Thyroid gland (tissue), 4 donors: Measurements from ENCODE around the gene GAD1. TPM values are rescaled to one million over a fixed set of nuclear protein-coding genes. Genes with fewer than 3 reads are reported as not detected.

Source experiments
- DNase-seq, 2 donors: peaks; one replicate each; pipeline ENCODE4 v3.0.0-alpha.2; 2019
- H3K27ac ChIP-seq, 3 donors: fragments of 200-600 bp; sonication (generic); 1 replicate in 2 of 3; 2 replicates in 1 of 3; pipeline ENCODE4 v1.5.1; 2016 to 2019; ENCODE audit warnings: mild to moderate bottlenecking in 1 of 3, moderate library complexity in 1 of 3
- H3K27me3 ChIP-seq: fragments of 200-600 bp; sonication (generic); one replicate; pipeline ENCODE4 v1.5.1; 2019
- H3K36me3 ChIP-seq, 2 donors: fragments of 200-600 bp; sonication (generic); one replicate each; pipeline ENCODE4 v1.5.1; 2016 to 2019
- H3K4me1 ChIP-seq, 2 donors: fragments of 200-600 bp; sonication (generic); one replicate each; pipeline ENCODE4 v1.5.1; 2017 to 2019
- H3K4me3 ChIP-seq, 3 donors: fragments of 200-600 bp; sonication (generic); replicated peaks in 1 of 3; 1 replicate in 2 of 3; 2 replicates in 1 of 3; pipeline ENCODE4 v1.5.1; 2016; ENCODE audit warnings: mild to moderate bottlenecking in 1 of 3
- H3K9me3 ChIP-seq: fragments of 200-600 bp; sonication (generic); one replicate; pipeline ENCODE4 v1.5.1; 2017
- CTCF ChIP-seq, 6 experiments: fragments of 200-600 bp in 3 of 6; fragments of 450-650 bp in 3 of 6; sonication (generic) in 3 of 6; IDR thresholded peaks; one replicate each; pipeline ENCODE4 v1.5.1; 2016 to 2019; ENCODE audit warnings: antibody characterized with exemption in 6 of 6, mild to moderate bottlenecking in 2 of 6, inconsistent platforms in 1 of 6, moderate library complexity in 1 of 6
- POLR2A ChIP-seq, 2 donors: fragments of 450-650 bp; IDR thresholded peaks; one replicate each; pipeline ENCODE4 v1.6.1; 2017; ENCODE audit warnings: antibody characterized with exemption in 2 of 2, mild to moderate bottlenecking in 2 of 2, moderate library complexity in 1 of 2
- WGBS, 2 donors: methylation state at CpG; one replicate each; pipeline ENCODE4 v1.1.5; 2017; 5-methylcytosine and 5-hydroxymethylcytosine counted together
- intact Hi-C: fragments of 100-400 bp; cut with DNase I; formaldehyde crosslinking; loops from one replicate; pipeline ENCODE4 v1.15.1; 2023
- total RNA-seq, 4 donors: library from RNA; depleted of rRNA; stranded (reverse); fragments of >200 nt; gene quantifications; one replicate each; pipeline ENCODE4 v1.2.3, GENCODE V29; 2016

GAD1 gene
- total RNA-seq, 4 donors from 2014 or later: 0.11 to 0.94 (median 0.46) TPM

DNA sequence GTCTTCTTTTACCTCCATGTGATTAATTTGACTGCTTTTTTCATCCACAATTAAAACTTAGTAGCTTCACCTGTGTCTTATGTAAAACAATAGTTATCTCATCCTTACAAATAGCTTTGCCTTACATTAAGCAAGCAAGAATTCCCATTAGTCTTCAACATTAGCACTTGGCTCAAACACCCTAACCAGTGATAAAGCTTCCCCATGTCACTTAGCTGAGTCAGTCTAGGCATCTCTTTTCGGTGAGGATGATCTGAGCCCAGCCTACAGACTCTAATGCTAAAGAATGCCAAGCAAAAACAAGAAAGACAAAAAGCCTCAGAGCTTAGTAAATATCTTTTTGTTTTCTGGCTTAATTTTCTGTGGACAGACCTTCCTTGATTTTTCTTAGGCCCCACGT lies 26.1 kb downstream of the GAD1 start:
- Histone ChIP-seq H3K4me1 (no peaks in the 10 kb centered on the region), H3K27me3 (no peaks in the 10 kb centered on the region), H3K36me3 (no peaks in the 10 kb centered on the region), H3K9me3 (no peaks in the 10 kb centered on the region), H3K27ac (no peak overlapping the region), H3K4me3 (no peak overlapping the region)
- intact Hi-C loops: no loop called here
- no peak for DNase-seq
- TF ChIP-seq POLR2A (IDR thresholded peaks at IDR 0.05) (no peak), CTCF (IDR thresholded peaks at IDR 0.05) (no peak)
- WGBS, 2 donors: 76 to 80% methylated on average over 2 of the region's 2 CpGs

- intact Hi-C loops: no loop called here
- Histone ChIP-seq H3K27ac (no peak overlapping the region), H3K4me1 (no peaks in the 10 kb centered on the region), H3K36me3 (no peaks in the 10 kb centered on the region), H3K27me3 (no peaks in the 10 kb centered on the region), H3K9me3 (no peaks in the 10 kb centered on the region), H3K4me3 (no peak overlapping the region)
- no peak for TF ChIP-seq CTCF (IDR thresholded peaks at IDR 0.05)
- TF ChIP-seq POLR2A (IDR thresholded peaks at IDR 0.05): no peak
- WGBS, 2 donors: 58 to 75% methylated on average over 2 of the region's 2 CpGs
- no peak for DNase-seq
Observed at GRCh38 chr2:170843656-170844055, 27.0 kb downstream of the GAD1 start.

- Histone ChIP-seq H3K4me3 (no peak overlapping the region), H3K27ac (no peak overlapping the region), H3K4me1 (no peaks in the 10 kb centered on the region), H3K36me3 (no peaks in the 10 kb centered on the region), H3K27me3 (no peaks in the 10 kb centered on the region), H3K9me3 (no peaks in the 10 kb centered on the region)
- TF ChIP-seq CTCF (IDR thresholded peaks at IDR 0.05) (no peak), POLR2A (IDR thresholded peaks at IDR 0.05) (no peak)
- intact Hi-C loops: no loop called here
- DNase-seq: no peak
- 85 to 88% methylated on average over 10 of the region's 10 CpGs for WGBS, 2 donors
Observed at GRCh38 chr2:170845343-170845742, 28.7 kb downstream of the GAD1 start.

GRCh38 chr2:170846314-170846713 lies 29.6 kb downstream of the GAD1 start:
- no peaks in the 10 kb centered on the region for H3K9me3 ChIP-seq
- intact Hi-C loops: no loop called here
- no peak overlapping the region for H3K4me3 ChIP-seq
- H3K27ac ChIP-seq: no peak overlapping the region
- H3K27me3 ChIP-seq: no peaks in the 10 kb centered on the region
- TF ChIP-seq CTCF (IDR thresholded peaks at IDR 0.05) (no peak), POLR2A (IDR thresholded peaks at IDR 0.05) (no peak)
- no peaks in the 10 kb centered on the region for H3K36me3 ChIP-seq
- no peaks in the 10 kb centered on the region for H3K4me1 ChIP-seq
- DNase-seq: peak in 1 of 2 donors; percentile 27

DNA sequence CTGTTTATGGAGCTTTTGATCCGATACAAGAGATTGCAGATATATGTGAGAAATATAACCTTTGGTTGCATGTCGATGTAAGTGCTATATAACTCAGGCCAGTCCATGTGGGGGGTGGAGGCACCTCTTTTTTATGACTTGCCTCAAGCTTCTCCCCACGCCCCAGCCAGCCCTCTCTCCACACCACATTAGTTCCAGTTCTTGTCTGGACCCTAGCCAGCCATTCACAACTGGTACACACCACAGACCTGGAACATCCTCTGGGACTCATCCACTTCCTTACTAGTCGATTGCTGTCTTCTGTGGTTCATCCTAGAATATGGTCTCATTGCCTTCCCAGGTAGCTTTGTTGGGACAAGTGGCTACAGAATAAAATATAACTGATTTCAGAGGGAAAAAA lies 31.0 kb downstream of the GAD1 start:
- Histone ChIP-seq H3K4me1 (no peaks in the 10 kb centered on the region), H3K27ac (no peak overlapping the region), H3K27me3 (no peaks in the 10 kb centered on the region), H3K4me3 (no peak overlapping the region), H3K9me3 (no peaks in the 10 kb centered on the region), H3K36me3 (no peaks in the 10 kb centered on the region)
- whole genome bisulfite sequencing, 2 donors: 87 to 91% methylated on average over 4 of the region's 4 CpGs
- intact Hi-C loops: no loop called here
- TF ChIP-seq CTCF (IDR thresholded peaks at IDR 0.05): no peak
- TF ChIP-seq POLR2A (IDR thresholded peaks at IDR 0.05): no peak
- no peak for DNase-seq
